Ammon's horn (tissue), 1 donor: Measurements from ENCODE around the gene MSANTD7.

Experiments used
- DNase-seq: peaks from one replicate; pipeline ENCODE4 v3.0.0-alpha.2; 2016; ENCODE audit warnings: low spot score

The MSANTD7 gene

DNA sequence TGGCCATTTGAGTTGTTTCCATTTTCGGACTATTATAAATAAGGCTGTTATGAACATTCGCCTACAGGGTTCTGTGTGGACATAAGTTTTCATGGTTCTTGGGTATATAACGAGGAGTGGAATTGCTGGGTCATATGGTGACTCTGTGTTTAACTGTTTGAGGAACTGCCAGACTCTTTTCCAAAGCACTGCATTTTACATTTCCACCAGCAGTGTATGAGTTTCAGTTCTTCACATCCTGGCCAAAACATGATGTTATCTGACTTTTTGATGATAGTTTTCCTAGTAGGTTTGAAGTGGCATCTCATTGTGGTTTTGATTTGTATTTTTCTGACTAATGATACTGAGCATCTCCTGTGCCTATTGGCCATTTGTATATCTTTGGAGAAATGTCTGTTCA lies 46.0 kb downstream of the MSANTD7 start:
- DNase-seq, result no peak
